GM12892 (cell line): ENCODE measurements around the gene RNF26.
A peak's percentile ranks its signal among the peaks of the same experiment; 100 is the strongest.

Experiments
- DNase-seq: peaks from one replicate; pipeline ENCODE4 v3.0.0; 2011; ENCODE audit not compliant: insufficient read length
- FAIRE-seq: peaks from 2 replicates; lab custom pipeline; 2011; peaks lifted over from hg19 to GRCh38; lab: Jason Lieb, UNC
- POLR2A ChIP-seq: IDR thresholded peaks from 2 replicates; pipeline ENCODE4 v1.6.1; 2011; ENCODE audit warnings: low read depth, low read length, control low read depth
- POLR2AphosphoS5 ChIP-seq: IDR thresholded peaks from 2 replicates; pipeline ENCODE4 v1.6.1; 2011; ENCODE audit warnings: low read depth, low read length, control low read depth
- TAF1 ChIP-seq: IDR thresholded peaks from 2 replicates; pipeline ENCODE4 v1.6.1; 2011; ENCODE audit warnings: low read depth, mild to moderate bottlenecking, control low read depth, low read length, borderline replicate concordance

Gene RNF26

DNA sequence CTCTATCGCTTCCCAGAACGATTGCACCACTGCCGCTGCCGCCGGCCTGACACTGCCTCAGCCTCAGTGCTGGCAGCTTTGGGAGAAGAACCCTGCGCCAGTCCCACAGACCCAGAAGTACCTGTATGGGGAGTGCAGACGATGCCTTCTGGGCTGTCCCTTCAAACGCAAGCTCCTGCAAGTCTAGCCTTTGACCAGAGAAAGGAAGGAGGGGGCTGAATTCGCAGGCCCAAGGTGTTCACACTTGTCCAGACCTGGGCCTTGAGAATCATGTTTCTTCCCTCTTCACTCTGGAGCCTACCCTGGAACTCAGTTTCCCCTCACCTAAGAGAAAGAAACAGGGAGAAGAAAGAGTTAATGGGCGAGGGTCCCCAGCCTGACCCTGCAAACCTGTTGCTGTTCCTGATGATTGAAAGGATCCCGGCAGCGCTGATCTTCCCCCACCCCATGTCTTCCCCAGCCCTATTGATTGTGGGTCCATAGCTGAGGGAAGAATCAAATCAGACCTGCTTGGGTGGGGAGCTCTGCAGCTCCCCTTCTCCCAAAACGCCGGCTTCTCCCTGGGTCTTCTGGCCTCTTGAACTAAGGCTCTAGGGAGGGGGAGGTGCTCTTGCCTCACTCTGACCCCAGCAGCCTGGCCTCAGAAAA is 16.6 kb upstream of the RNF26 start:
- FAIRE-seq (no peak), DNase-seq (no peak)
- TF ChIP-seq POLR2A: no peak

DNA sequence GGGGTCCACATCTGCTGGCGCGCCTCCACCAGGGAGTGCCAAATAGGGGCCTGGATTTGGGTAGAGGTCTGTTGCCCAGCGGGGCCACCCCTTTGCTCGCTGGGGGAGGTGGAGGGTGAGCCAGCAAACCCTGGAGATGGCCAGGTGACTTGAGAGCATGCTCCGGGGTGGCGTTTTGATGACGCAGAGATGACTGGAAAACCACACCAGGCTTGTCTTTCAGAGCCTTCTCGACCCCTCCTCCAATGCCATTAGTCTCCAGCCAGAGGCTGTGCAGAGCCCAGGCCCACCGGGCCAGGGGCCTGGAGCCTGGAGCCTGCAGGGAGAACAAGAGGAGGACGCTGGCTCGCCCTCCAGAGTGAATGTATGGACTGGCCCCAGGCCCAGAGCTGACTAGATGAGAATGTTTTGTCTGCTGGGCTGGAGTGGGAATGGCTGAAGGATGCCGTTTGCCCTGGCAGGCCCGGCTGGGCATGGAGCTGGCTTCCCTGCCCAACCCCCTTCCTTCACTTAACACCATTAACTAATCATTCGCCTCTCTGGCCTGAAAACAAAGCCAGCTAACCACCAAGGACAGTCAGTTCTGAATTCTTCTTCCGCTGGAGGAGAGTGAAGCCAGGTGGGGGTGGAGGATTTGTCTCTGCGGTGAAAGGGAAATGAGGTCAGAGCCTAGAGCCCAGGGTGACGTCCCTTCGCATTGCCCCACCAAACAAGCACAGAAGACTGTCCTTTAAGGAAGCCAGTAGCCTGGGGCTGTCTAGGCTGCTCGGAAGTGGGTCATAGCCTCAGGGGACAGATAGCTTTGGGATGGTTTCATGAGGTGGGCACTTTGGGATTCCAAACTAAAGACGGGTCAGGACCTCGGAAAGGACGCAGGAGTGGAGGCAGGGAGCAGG is 15.8 kb upstream of the RNF26 start:
- TF ChIP-seq TAF1 (0 out of 2 replicates have a peak, but pooled peaks have one; percentile 4), POLR2AphosphoS5 (peak; percentile 87), POLR2A (peak; percentile 91)
- DNase-seq (peak; percentile 58), FAIRE-seq (peak; percentile 95)

DNA sequence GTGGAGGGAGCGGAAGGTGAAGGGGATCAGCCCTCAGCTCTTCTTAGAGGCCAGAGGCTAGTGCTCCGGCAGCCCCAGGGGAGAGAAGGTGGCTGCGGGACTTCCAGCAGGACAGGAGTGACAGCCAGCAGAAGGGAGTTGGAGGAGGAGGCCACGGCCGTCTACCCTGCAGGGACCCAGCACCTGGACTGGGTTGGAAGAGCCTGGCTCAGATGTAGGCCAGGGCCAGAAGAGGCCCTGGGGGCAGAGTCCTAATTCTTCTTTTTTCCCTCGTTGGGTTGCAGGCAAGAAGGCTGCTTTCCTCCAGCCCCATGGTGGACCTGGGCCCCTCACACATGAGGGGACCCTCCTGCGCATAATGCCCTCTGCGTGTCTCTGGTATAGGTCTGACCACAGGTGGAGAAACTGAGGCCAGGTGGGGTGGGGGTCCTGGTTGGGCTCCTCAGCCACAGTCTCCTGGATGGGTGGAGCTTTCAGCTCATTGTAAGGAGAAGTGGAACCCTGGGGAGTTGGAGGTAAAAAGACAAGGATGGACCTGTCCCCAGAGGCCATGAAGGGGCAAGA is 15.1 kb upstream of the RNF26 start:
- FAIRE-seq (no peak), DNase-seq (no peak)

DNA sequence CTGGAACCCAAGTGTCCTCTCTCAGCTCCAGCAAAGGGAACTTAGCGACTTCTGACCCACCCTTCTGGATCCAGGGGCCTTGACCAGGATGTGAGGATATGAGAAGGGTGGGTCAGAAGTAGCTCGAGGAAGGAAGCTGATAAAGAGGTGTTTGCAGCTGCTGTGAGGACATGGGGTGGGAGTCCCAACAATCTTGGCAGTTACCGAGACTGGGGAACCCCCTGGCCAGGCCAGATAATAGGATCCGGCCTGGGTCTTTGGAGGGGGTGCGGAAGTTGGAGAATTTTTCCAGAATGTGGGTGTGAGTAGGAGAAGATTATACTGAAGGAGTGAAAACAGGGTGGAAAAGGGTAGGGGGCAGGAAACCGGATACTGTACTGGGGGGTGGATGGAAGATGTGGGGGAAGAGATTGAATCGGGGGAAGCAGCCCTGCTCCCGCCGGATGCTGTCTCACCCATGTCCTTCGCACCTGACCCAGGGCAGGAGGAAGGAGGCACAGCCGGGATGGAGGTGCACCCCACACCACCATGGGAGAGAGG is 14.6 kb upstream of the RNF26 start:
- DNase-seq: no peak
- peak; percentile 48 for FAIRE-seq
- TF ChIP-seq POLR2A (no peak), TAF1 (no peak), POLR2AphosphoS5 (no peak)

More for the DNA sequence above, 15.1 kb upstream of the RNF26 start:
- TF ChIP-seq TAF1 (no peak), POLR2A (no peak), POLR2AphosphoS5 (no peak)

GRCh38 chr11:119320240-119320775 is 14.0 kb upstream of the RNF26 start:
- no peak for DNase-seq

GRCh38 chr11:119320776-119321524 is 13.4 kb upstream of the RNF26 start:
- FAIRE-seq (peak; percentile 85), DNase-seq (peak; percentile 80)
- peak; percentile 75 for TF ChIP-seq POLR2A
- TF ChIP-seq TAF1: peak; percentile 61; the same call in 1 of the 2 replicates
- peak; percentile 57 for TF ChIP-seq POLR2AphosphoS5

More at GRCh38 chr11:119320240-119320775, 14.0 kb upstream of the RNF26 start:
- no peak for FAIRE-seq
- TF ChIP-seq POLR2AphosphoS5 (no peak), TAF1 (no peak), POLR2A (no peak)

GRCh38 chr11:119322360-119322739 is 12.0 kb upstream of the RNF26 start:
- FAIRE-seq (peak; percentile 70), DNase-seq (no peak)
- TF ChIP-seq POLR2AphosphoS5 (no peak), POLR2A (no peak), TAF1 (no peak)

DNA sequence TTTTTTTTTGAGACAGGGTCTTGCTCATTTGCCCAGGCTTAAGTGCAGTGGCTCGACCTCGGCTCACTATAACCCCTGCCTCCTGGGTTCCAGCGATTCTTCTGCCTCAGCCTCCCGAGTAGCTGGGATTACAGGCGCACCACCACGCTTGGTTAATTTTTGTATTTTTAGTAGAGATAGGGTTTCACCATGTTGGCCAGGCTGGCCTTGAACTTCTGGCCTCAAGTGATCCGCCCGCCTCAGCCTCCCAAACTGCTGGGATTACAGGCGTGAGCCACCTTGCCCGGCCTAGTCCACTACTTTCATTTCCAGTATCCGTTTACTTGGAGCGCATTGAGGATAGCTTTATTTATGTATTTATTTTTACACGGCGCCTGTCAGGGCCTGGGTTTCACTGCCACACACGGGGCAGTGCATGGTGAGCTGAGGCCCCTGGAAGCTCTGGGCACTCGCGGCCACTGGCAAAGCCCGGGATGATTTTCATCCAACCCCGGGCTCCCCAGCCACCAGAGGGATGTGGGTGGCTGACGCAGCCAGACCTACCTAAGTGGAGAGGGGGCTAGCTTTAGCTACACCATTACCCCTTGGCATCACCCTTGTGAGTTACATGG is 11.3 kb upstream of the RNF26 start:
- TF ChIP-seq POLR2AphosphoS5 (no peak), TAF1 (no peak), POLR2A (no peak)
- DNase-seq (no peak), FAIRE-seq (no peak)

GRCh38 chr11:119323532-119324033 is 10.7 kb upstream of the RNF26 start:
- DNase-seq (peak; percentile 31), FAIRE-seq (peak; percentile 94)
- TF ChIP-seq POLR2A (no peak), TAF1 (no peak), POLR2AphosphoS5 (no peak)

- FAIRE-seq: peak; percentile 42
- TF ChIP-seq POLR2AphosphoS5 (no peak), POLR2A (no peak), TAF1 (no peak)
- DNase-seq: no peak
These were observed 10.1 kb upstream of the RNF26 start for GRCh38 chr11:119324189-119324588.
